Esophagus muscularis mucosa (tissue), 4 donors: ENCODE data around the gene MRNIP. TPM values are rescaled to one million over a fixed set of nuclear protein-coding genes. Genes with fewer than 3 reads are reported as not detected.

Experiments
- DNase-seq: peaks from one replicate; pipeline ENCODE4 v3.0.0-alpha.2; 2017; ENCODE audit errors: extremely low spot score
- H3K27ac ChIP-seq, 4 donors: fragments of 200-600 bp; sonication (generic); replicated peaks in 1 of 4; 1 replicate in 3 of 4; 2 replicates in 1 of 4; pipeline ENCODE4 v1.5.1; 2016 to 2019; ENCODE audit warnings: mild to moderate bottlenecking in 1 of 4
- H3K27me3 ChIP-seq, 4 donors: fragments of 200-600 bp; sonication (generic); one replicate each; pipeline versions ENCODE4 v1.5.1 to v1.6.0; 2016 to 2019
- H3K36me3 ChIP-seq, 4 donors: fragments of 200-600 bp; sonication (generic); one replicate each; pipeline ENCODE4 v1.5.1; 2016 to 2019
- H3K4me1 ChIP-seq, 4 donors: fragments of 200-600 bp; sonication (generic); one replicate each; pipeline ENCODE4 v1.5.1; 2016 to 2019
- H3K4me3 ChIP-seq, 4 donors: fragments of 200-600 bp; sonication (generic); 1 replicate in 2 of 4; 2 replicates in 2 of 4; pipeline ENCODE4 v1.5.1; 2016 to 2019; ENCODE audit warnings: mild to moderate bottlenecking in 4 of 4, moderate library complexity in 1 of 4
- H3K9me3 ChIP-seq, 4 donors: fragments of 200-600 bp; sonication (generic); 1 replicate in 3 of 4; 2 replicates in 1 of 4; pipeline ENCODE4 v1.5.1; 2016 to 2019
- EP300 ChIP-seq: sonication (generic); formaldehyde crosslinking; IDR thresholded peaks from one replicate; pipeline ENCODE4 v1.6.1; 2017; ENCODE audit warnings: antibody characterized with exemption
- POLR2A ChIP-seq: fragments of 450-650 bp; IDR thresholded peaks from one replicate; pipeline ENCODE4 v1.6.1; 2017; ENCODE audit warnings: antibody characterized with exemption, moderate library complexity, mild to moderate bottlenecking, low read depth
- POLR2AphosphoS5 ChIP-seq, 2 donors: sonication (generic); formaldehyde crosslinking; IDR thresholded peaks; one replicate each; pipeline ENCODE4 v1.6.1; 2017; ENCODE audit warnings: antibody characterized with exemption in 2 of 2
- WGBS: methylation state at CpG from one replicate; pipeline ENCODE4 v1.1.5; 2018; 5-methylcytosine and 5-hydroxymethylcytosine counted together
- intact Hi-C: fragments of 100-400 bp; cut with DNase I; formaldehyde crosslinking; loops from one replicate; pipeline ENCODE4 v1.15.1; 2023
- total RNA-seq, 4 donors: library from RNA; depleted of rRNA; stranded (reverse); fragments of >200 nt; gene quantifications; one replicate each; pipeline versions ENCODE4 v1.1.0 to v1.2.1, GENCODE V29; 2016
- TF ChIP-seq, protein P1 (sequence below), 3 experiments: fragments of 200-600 bp in 2 of 3; fragments of 450-650 bp in 1 of 3; sonication (generic) in 2 of 3; IDR thresholded peaks; one replicate each; pipeline ENCODE4 v1.5.1; 2017 to 2019; ENCODE audit warnings: antibody characterized with exemption in 3 of 3, mild to moderate bottlenecking in 2 of 3, moderate library complexity in 1 of 3

The MRNIP gene
- total RNA-seq, 4 donors from 2014 or later = 21.2 to 34.2 (median 23.3) TPM

DNA sequence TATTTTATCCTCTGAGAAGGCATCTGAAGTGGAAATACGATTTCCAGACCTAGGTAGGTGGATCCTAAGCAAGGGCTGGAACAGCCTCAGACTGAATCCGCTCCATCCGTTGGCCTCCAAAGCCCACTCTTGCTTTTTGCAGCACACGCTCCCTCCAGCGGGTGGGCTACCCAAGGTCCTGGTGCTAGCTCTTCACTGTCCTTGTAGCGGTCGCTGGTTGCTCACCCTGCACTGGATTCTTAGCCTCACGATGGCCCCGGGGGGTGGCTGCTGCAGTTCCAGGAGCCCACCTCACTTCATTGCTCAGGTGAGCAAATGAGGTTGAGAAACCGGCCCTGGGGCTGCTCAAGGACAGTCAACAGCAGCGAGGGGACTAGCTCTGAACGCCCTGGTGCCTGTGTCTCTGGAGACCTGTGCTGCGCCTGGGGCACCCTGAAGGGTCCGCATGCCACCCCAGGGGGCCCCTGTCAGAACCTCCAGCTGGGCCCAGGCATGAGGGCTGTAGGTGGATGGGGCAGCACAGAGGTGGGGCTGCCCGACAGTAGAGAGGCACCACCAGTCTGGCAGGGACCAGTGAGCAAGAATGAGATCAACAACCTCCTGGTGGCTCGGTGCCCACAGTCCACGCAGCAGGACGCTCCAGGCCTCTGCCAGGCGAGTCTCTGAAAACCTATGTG is 56.3 kb downstream of the MRNIP start:
- no peak overlapping the region for H3K27ac ChIP-seq
- TF ChIP-seq POLR2AphosphoS5 (IDR thresholded peaks at IDR 0.05) = no peak
- TF ChIP-seq, protein P1, sequence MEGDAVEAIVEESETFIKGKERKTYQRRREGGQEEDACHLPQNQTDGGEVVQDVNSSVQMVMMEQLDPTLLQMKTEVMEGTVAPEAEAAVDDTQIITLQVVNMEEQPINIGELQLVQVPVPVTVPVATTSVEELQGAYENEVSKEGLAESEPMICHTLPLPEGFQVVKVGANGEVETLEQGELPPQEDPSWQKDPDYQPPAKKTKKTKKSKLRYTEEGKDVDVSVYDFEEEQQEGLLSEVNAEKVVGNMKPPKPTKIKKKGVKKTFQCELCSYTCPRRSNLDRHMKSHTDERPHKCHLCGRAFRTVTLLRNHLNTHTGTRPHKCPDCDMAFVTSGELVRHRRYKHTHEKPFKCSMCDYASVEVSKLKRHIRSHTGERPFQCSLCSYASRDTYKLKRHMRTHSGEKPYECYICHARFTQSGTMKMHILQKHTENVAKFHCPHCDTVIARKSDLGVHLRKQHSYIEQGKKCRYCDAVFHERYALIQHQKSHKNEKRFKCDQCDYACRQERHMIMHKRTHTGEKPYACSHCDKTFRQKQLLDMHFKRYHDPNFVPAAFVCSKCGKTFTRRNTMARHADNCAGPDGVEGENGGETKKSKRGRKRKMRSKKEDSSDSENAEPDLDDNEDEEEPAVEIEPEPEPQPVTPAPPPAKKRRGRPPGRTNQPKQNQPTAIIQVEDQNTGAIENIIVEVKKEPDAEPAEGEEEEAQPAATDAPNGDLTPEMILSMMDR (IDR thresholded peaks at IDR 0.05) = no peak
- no peak for TF ChIP-seq EP300
- no peak for TF ChIP-seq POLR2A

DNA sequence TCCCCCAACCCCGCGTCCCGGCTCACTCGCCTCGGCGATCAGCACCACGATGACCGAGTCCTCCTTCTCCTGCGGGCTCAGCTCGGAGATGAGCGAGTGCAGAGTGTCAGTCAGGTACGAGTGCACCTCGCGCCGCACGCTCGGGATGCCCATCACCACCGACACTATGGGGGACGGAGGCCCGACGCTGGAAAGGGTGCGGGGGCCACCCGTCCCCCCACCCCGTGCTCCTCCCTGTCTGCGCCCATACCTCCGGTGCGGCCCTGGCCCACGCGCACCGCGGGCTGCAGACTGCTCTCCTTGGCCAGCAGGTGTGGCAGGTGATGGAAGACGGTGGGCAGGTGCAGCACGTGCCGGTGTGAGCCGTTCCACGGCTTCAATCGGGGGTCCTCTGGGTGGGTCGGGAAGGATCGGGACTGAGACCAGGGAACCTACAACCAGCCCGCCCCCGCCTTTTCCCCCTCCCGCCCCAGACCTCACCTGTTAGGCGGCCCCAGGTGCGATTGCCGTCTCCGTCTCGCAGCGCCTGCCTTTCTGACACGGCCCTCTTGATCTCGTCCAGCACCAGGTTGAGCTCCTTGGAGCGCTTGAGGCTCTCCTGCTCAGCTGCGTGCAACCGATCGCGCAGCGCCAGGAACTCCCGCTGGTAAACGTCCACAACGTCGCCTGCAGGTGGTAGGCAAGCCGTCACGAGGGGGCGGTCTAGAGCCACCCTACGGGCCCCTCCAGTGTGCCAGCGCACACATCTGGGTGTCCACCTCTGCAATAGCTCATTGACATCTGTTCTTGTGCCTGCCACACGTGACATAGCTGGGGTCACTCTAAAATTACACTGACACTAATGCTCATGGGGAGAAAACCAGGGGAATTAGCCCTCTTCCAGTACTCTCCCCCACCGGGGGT is 57.1 kb downstream of the MRNIP start:
- Histone ChIP-seq H3K4me1 (peaks cover 48 to 63% (median 54%) of the 10 kb centered on the region in 4 donors), H3K27me3 (no peaks in the 10 kb centered on the region), H3K36me3 (peaks cover 38 to 56% (median 46%) of the 10 kb centered on the region in 4 donors), H3K4me3 (no peak overlapping the region), H3K27ac (no peak overlapping the region), H3K9me3 (no peaks in the 10 kb centered on the region)
- intact Hi-C loops = no loop called here
- no peak for DNase-seq
- TF ChIP-seq POLR2AphosphoS5 (IDR thresholded peaks at IDR 0.05) (peak; percentile 43), POLR2A (no peak), EP300 (no peak)
- TF ChIP-seq, protein P1 (IDR thresholded peaks at IDR 0.05) = peak; percentile 67 to 83 (median 69)
- 74% methylated on average over 24 of the region's 67 CpGs for WGBS

More for the DNA sequence above, 56.3 kb downstream of the MRNIP start:
- peaks cover 41 to 56% (median 48%) of the 10 kb centered on the region in 4 donors for H3K4me1 ChIP-seq
- intact Hi-C loops = no loop called here
- H3K36me3 ChIP-seq = peaks cover 36 to 49% (median 43%) of the 10 kb centered on the region in 4 donors
- no peak for DNase-seq
- WGBS = 81% methylated on average over 10 of the region's 19 CpGs
- no peak overlapping the region for H3K4me3 ChIP-seq
- H3K27me3 ChIP-seq = no peaks in the 10 kb centered on the region
- no peaks in the 10 kb centered on the region for H3K9me3 ChIP-seq

DNA sequence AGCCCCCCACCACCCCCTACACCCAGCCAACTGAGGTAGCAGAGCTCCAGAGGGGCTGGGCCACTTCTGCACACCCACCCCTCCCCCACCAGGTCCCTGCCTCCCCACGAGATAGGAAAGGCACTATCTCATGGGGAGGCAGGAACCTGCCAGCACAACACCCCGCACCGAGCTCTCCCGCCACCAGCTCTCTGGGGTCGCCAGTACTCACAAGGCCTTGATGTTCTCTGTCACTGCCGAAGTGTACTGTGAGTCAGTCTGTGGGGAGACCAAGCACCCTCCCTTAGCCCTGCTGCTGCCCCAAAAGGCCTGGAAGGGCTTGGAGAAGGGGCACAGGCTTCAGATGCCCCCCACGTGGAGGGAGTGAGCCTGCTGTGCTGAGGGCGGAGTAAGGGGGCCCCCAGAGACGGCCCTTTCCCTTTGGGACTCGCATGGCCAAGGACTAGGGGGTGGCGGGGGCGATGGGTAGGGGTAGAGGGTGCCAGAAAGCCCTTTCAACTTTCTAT is 57.9 kb downstream of the MRNIP start:
- H3K27ac ChIP-seq = no peak overlapping the region
- no peak for DNase-seq
- peaks cover 52 to 70% (median 59%) of the 10 kb centered on the region in 4 donors for H3K4me1 ChIP-seq
- H3K36me3 ChIP-seq = peaks cover 38 to 56% (median 46%) of the 10 kb centered on the region in 4 donors
- TF ChIP-seq EP300 (no peak), POLR2A (no peak), POLR2AphosphoS5 (IDR thresholded peaks at IDR 0.05) (no peak)
- TF ChIP-seq, protein P1 (IDR thresholded peaks at IDR 0.05) = no peak
- intact Hi-C loops = no loop called here
- H3K4me3 ChIP-seq = no peak overlapping the region
- 78% methylated on average over 12 of the region's 12 CpGs for WGBS
- H3K27me3 ChIP-seq = no peaks in the 10 kb centered on the region
- H3K9me3 ChIP-seq = no peaks in the 10 kb centered on the region

DNA sequence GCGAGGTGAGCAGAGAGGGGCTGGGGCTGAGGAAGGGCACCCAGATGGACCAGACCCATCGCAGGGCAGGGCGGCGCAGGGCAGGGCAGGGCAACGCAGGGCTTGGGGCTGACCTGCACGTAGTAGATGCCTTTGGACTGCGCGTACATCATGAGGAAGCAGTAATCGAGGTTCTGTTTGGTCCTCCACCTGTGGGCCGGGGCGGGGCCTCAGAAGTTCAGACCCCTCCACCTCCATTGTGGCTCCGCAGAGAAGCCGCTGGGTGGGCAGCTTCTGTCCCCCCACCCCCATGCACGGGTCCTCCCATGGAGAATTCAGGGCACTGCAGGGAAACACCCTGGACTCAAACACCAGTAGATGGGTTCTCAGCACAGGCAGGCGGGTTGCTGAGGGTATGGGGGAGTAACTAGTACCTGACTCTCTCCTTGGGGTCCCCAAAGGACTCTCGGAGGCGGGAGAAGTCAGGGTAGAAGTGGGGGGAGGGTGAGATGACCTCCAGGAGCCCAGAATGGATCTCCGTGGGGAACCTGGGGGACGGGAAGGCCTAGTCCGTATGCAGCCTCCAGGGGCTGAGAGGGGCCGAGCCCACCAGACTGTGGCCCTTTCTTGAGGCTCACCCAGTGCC is 58.4 kb downstream of the MRNIP start:
- Histone ChIP-seq H3K4me1 (peaks cover 54 to 70% (median 60%) of the 10 kb centered on the region in 4 donors), H3K27ac (no peak overlapping the region), H3K36me3 (peaks cover 38 to 56% (median 46%) of the 10 kb centered on the region in 4 donors), H3K27me3 (no peaks in the 10 kb centered on the region), H3K4me3 (no peak overlapping the region), H3K9me3 (no peaks in the 10 kb centered on the region)
- no peak for DNase-seq
- intact Hi-C loops = no loop called here
- TF ChIP-seq, protein P1 (IDR thresholded peaks at IDR 0.05) = no peak
- TF ChIP-seq EP300 (no peak), POLR2AphosphoS5 (IDR thresholded peaks at IDR 0.05) (no peak), POLR2A (no peak)
- 94% methylated on average over 20 of the region's 21 CpGs for WGBS
